ENCODE measurements around the gene PTPRN2.

DNA sequence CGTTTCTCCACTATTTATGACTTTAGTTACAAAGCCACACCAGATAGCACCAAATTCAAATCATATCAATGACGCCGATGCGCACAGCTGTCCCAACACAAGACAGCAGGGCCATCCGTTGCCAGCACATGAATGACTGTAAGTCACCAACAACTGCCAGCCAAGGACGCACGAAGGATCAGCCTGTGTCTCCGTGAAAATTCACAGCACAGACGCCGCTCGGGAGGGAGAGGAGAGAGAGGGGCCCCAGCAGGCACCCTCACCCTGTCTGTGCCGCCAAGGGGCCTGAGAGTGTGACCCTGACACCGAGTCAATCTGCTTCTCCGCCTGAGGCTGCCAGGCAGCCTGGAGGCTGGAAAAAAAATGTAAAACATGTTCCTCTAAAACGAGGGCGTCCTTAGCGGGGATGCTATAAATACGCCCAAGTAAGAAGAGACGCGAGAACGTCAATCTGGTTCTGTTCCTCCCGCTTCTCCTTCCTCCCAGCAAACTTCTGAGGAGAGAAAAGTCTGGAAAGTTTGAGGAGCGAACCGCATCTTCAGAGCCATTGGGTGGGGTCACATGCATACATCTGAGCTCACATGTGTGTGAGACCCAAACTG lies 111.2 kb downstream of the PTPRN2 start:
- no peak for TF ChIP-seq POLR2A (IDR thresholded peaks at IDR 0.05)
- TF ChIP-seq, protein P1, sequence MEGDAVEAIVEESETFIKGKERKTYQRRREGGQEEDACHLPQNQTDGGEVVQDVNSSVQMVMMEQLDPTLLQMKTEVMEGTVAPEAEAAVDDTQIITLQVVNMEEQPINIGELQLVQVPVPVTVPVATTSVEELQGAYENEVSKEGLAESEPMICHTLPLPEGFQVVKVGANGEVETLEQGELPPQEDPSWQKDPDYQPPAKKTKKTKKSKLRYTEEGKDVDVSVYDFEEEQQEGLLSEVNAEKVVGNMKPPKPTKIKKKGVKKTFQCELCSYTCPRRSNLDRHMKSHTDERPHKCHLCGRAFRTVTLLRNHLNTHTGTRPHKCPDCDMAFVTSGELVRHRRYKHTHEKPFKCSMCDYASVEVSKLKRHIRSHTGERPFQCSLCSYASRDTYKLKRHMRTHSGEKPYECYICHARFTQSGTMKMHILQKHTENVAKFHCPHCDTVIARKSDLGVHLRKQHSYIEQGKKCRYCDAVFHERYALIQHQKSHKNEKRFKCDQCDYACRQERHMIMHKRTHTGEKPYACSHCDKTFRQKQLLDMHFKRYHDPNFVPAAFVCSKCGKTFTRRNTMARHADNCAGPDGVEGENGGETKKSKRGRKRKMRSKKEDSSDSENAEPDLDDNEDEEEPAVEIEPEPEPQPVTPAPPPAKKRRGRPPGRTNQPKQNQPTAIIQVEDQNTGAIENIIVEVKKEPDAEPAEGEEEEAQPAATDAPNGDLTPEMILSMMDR (IDR thresholded peaks at IDR 0.05): no peak
